ENCODE measurements around the gene CEP112.

Gene CEP112

GRCh38 chr17:66203274-66204015, 11.5 kb upstream of the CEP112 start:
- H3K9ac ChIP-seq (ENCODE audit: low read depth, low read length): no peak overlapping the region
- no peak overlapping the region for H3K4me3 ChIP-seq (ENCODE audit: low read depth, low read length)
- H3K4me1 ChIP-seq (ENCODE audit: control insufficient read depth, insufficient read depth, low read length): no peaks in the 10 kb centered on the region
- H3K9me3 ChIP-seq (ENCODE audit: control insufficient read depth, insufficient read depth, low read length): 0 out of 2 replicates have a peak, but pooled peaks cover 2% of the 10 kb centered on the region
- H3K27ac ChIP-seq (ENCODE audit: low read depth, low read length): no peak overlapping the region
- no peaks in the 10 kb centered on the region for H3K27me3 ChIP-seq (ENCODE audit: control insufficient read depth, insufficient read depth, low read length)
- H3K36me3 ChIP-seq (ENCODE audit: control insufficient read depth, insufficient read depth, low read length): no peaks in the 10 kb centered on the region

GRCh38 chr17:66200685-66201092, 8.8 kb upstream of the CEP112 start:
- no peak overlapping the region for H3K27ac ChIP-seq (ENCODE audit: low read depth, low read length)
- no peaks in the 10 kb centered on the region for H3K9me3 ChIP-seq (ENCODE audit: control insufficient read depth, insufficient read depth, low read length)
- no peaks in the 10 kb centered on the region for H3K27me3 ChIP-seq (ENCODE audit: control insufficient read depth, insufficient read depth, low read length)
- no peaks in the 10 kb centered on the region for H3K4me1 ChIP-seq (ENCODE audit: control insufficient read depth, insufficient read depth, low read length)
- H3K4me3 ChIP-seq (ENCODE audit: low read depth, low read length): no peak overlapping the region
- H3K9ac ChIP-seq (ENCODE audit: low read depth, low read length): no peak overlapping the region
- no peaks in the 10 kb centered on the region for H3K36me3 ChIP-seq (ENCODE audit: control insufficient read depth, insufficient read depth, low read length)

GRCh38 chr17:66198242-66198641, 6.3 kb upstream of the CEP112 start:
- Histone ChIP-seq H3K9me3 (ENCODE audit: control insufficient read depth, insufficient read depth, low read length) (no peaks in the 10 kb centered on the region), H3K4me1 (ENCODE audit: control insufficient read depth, insufficient read depth, low read length) (no peaks in the 10 kb centered on the region), H3K4me3 (ENCODE audit: low read depth, low read length) (no peak overlapping the region), H3K27ac (ENCODE audit: low read depth, low read length) (no peak overlapping the region), H3K9ac (ENCODE audit: low read depth, low read length) (no peak overlapping the region), H3K36me3 (ENCODE audit: control insufficient read depth, insufficient read depth, low read length) (no peaks in the 10 kb centered on the region), H3K27me3 (ENCODE audit: control insufficient read depth, insufficient read depth, low read length) (no peaks in the 10 kb centered on the region)

- H3K4me3 ChIP-seq (ENCODE audit: low read depth, low read length): peak overlapping the region; percentile 82
- H3K27ac ChIP-seq (ENCODE audit: low read depth, low read length): no peak overlapping the region
- peaks cover 3% of the 10 kb centered on the region; the same call in 1 of the 2 replicates for H3K4me1 ChIP-seq (ENCODE audit: control insufficient read depth, insufficient read depth, low read length)
Observed at GRCh38 chr17:66192378-66192687, 400 bp upstream of the CEP112 start.

GRCh38 chr17:66190738-66191592, 968 bp downstream of the CEP112 start:
- H3K27ac ChIP-seq (ENCODE audit: low read depth, low read length): no peak overlapping the region
- no peaks in the 10 kb centered on the region for H3K9me3 ChIP-seq (ENCODE audit: control insufficient read depth, insufficient read depth, low read length)
- peaks cover 3% of the 10 kb centered on the region; the same call in 1 of the 2 replicates for H3K4me1 ChIP-seq (ENCODE audit: control insufficient read depth, insufficient read depth, low read length)
- no peak overlapping the region for H3K9ac ChIP-seq (ENCODE audit: low read depth, low read length)
- H3K27me3 ChIP-seq (ENCODE audit: control insufficient read depth, insufficient read depth, low read length): no peaks in the 10 kb centered on the region
- H3K36me3 ChIP-seq (ENCODE audit: control insufficient read depth, insufficient read depth, low read length): no peaks in the 10 kb centered on the region
- peak overlapping the region; percentile 82 for H3K4me3 ChIP-seq (ENCODE audit: low read depth, low read length)

More at GRCh38 chr17:66192378-66192687, 400 bp upstream of the CEP112 start:
- Histone ChIP-seq H3K9me3 (ENCODE audit: control insufficient read depth, insufficient read depth, low read length) (no peaks in the 10 kb centered on the region), H3K9ac (ENCODE audit: low read depth, low read length) (no peak overlapping the region), H3K27me3 (ENCODE audit: control insufficient read depth, insufficient read depth, low read length) (no peaks in the 10 kb centered on the region), H3K36me3 (ENCODE audit: control insufficient read depth, insufficient read depth, low read length) (no peaks in the 10 kb centered on the region)

DNA sequence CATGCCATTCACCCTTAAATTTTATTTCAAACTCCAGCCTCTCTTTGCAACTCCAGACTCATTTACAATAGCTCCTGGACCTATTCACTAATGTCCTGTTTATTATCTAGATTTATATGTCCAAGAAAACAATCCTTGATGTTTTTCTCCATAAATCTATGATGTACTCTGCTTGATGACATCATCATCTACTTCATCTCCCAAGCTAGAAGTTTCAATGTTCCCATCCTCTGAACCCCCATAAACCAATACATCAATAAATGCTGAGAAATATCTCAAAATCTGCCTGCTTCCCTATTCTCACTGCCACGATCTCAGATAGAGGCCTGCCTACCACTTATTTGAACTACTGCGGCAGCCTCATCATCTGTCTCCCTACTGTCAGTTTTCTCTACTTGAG, 4.2 kb downstream of the CEP112 start:
- H3K9me3 ChIP-seq (ENCODE audit: control insufficient read depth, insufficient read depth, low read length): no peaks in the 10 kb centered on the region
- H3K27me3 ChIP-seq (ENCODE audit: control insufficient read depth, insufficient read depth, low read length): no peaks in the 10 kb centered on the region
- H3K27ac ChIP-seq (ENCODE audit: low read depth, low read length): no peak overlapping the region
- peaks cover 3% of the 10 kb centered on the region; the same call in 1 of the 2 replicates for H3K4me1 ChIP-seq (ENCODE audit: control insufficient read depth, insufficient read depth, low read length)
- no peak overlapping the region for H3K4me3 ChIP-seq (ENCODE audit: low read depth, low read length)
- no peak overlapping the region for H3K9ac ChIP-seq (ENCODE audit: low read depth, low read length)
- no peaks in the 10 kb centered on the region for H3K36me3 ChIP-seq (ENCODE audit: control insufficient read depth, insufficient read depth, low read length)

DNA sequence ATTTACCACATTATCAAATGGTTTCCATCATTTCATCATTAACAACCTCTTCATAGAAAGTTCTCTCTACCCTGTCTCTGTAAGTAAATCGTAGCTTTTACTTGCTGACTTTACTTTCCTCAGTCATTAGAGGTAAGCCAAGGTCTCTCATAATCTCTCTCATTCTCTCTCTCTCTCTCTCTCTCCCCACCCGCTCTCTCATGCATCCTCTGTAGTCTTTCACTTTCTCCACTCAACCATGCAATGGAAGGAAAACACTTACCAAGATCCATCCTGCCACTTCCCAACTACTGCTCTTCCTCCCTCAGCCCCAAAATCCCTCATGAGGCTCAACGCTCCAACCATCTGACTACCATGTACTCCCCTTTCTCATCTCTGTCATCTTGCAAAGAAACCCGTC, 6.1 kb downstream of the CEP112 start:
- no peaks in the 10 kb centered on the region for H3K27me3 ChIP-seq (ENCODE audit: control insufficient read depth, insufficient read depth, low read length)
- H3K9me3 ChIP-seq (ENCODE audit: control insufficient read depth, insufficient read depth, low read length): no peaks in the 10 kb centered on the region
- no peak overlapping the region for H3K4me3 ChIP-seq (ENCODE audit: low read depth, low read length)
- H3K9ac ChIP-seq (ENCODE audit: low read depth, low read length): no peak overlapping the region
- no peaks in the 10 kb centered on the region for H3K4me1 ChIP-seq (ENCODE audit: control insufficient read depth, insufficient read depth, low read length)
- H3K27ac ChIP-seq (ENCODE audit: low read depth, low read length): no peak overlapping the region
- H3K36me3 ChIP-seq (ENCODE audit: control insufficient read depth, insufficient read depth, low read length): no peaks in the 10 kb centered on the region

- no peak overlapping the region for H3K4me3 ChIP-seq (ENCODE audit: low read depth, low read length)
- H3K36me3 ChIP-seq (ENCODE audit: control insufficient read depth, insufficient read depth, low read length): no peaks in the 10 kb centered on the region
- H3K27me3 ChIP-seq (ENCODE audit: control insufficient read depth, insufficient read depth, low read length): no peaks in the 10 kb centered on the region
- H3K9me3 ChIP-seq (ENCODE audit: control insufficient read depth, insufficient read depth, low read length): no peaks in the 10 kb centered on the region
- H3K4me1 ChIP-seq (ENCODE audit: control insufficient read depth, insufficient read depth, low read length): no peaks in the 10 kb centered on the region
- no peak overlapping the region for H3K9ac ChIP-seq (ENCODE audit: low read depth, low read length)
- H3K27ac ChIP-seq (ENCODE audit: low read depth, low read length): no peak overlapping the region
Observed at GRCh38 chr17:66184392-66184791, 7.5 kb downstream of the CEP112 start.

DNA sequence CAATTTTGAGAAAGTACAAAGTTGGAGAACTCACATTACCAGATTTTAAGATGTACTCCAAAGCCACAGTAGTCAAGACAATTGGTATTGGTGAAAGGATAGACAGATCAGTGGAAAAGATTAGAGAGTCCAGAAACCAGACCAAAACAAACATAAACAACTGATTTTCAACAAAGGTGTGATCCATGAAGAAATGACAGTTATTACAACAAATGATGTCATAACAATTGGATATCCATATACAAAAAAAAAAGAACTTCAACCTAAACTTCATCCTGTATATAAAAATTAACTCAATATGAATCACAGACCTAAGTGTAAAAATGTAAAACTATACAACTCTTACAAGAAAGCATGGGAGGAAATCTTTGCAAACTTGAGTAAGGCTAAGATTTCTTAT, 8.4 kb downstream of the CEP112 start:
- Histone ChIP-seq H3K27ac (ENCODE audit: low read depth, low read length) (no peak overlapping the region), H3K27me3 (ENCODE audit: control insufficient read depth, insufficient read depth, low read length) (no peaks in the 10 kb centered on the region), H3K4me1 (ENCODE audit: control insufficient read depth, insufficient read depth, low read length) (no peaks in the 10 kb centered on the region), H3K9me3 (ENCODE audit: control insufficient read depth, insufficient read depth, low read length) (no peaks in the 10 kb centered on the region), H3K9ac (ENCODE audit: low read depth, low read length) (no peak overlapping the region), H3K4me3 (ENCODE audit: low read depth, low read length) (no peak overlapping the region), H3K36me3 (ENCODE audit: control insufficient read depth, insufficient read depth, low read length) (no peaks in the 10 kb centered on the region)

- H3K27me3 ChIP-seq (ENCODE audit: control insufficient read depth, insufficient read depth, low read length): no peaks in the 10 kb centered on the region
- no peak overlapping the region for H3K9ac ChIP-seq (ENCODE audit: low read depth, low read length)
- no peaks in the 10 kb centered on the region for H3K9me3 ChIP-seq (ENCODE audit: control insufficient read depth, insufficient read depth, low read length)
- H3K4me3 ChIP-seq (ENCODE audit: low read depth, low read length): no peak overlapping the region
- no peaks in the 10 kb centered on the region for H3K4me1 ChIP-seq (ENCODE audit: control insufficient read depth, insufficient read depth, low read length)
- no peaks in the 10 kb centered on the region for H3K36me3 ChIP-seq (ENCODE audit: control insufficient read depth, insufficient read depth, low read length)
- no peak overlapping the region for H3K27ac ChIP-seq (ENCODE audit: low read depth, low read length)
Observed at GRCh38 chr17:66178642-66179041, 13.3 kb downstream of the CEP112 start.

- Histone ChIP-seq H3K36me3 (ENCODE audit: control insufficient read depth, insufficient read depth, low read length) (no peaks in the 10 kb centered on the region), H3K9ac (ENCODE audit: low read depth, low read length) (no peak overlapping the region), H3K27me3 (ENCODE audit: control insufficient read depth, insufficient read depth, low read length) (no peaks in the 10 kb centered on the region), H3K27ac (ENCODE audit: low read depth, low read length) (no peak overlapping the region), H3K4me3 (ENCODE audit: low read depth, low read length) (no peak overlapping the region), H3K4me1 (ENCODE audit: control insufficient read depth, insufficient read depth, low read length) (no peaks in the 10 kb centered on the region), H3K9me3 (ENCODE audit: control insufficient read depth, insufficient read depth, low read length) (no peaks in the 10 kb centered on the region)
Observed at GRCh38 chr17:66177048-66177447, 14.9 kb downstream of the CEP112 start.

Measured in HUES48 (cell line).